LNCaP clone FGC (cell line): Measurements from ENCODE around the gene PDE9A.

Experiments
- DNase-seq: peaks from one replicate; pipeline ENCODE4 v3.0.0-alpha.2; 2011; ENCODE audit warnings: low read depth
- H3K4me3 ChIP-seq: 2 replicates; pipeline ENCODE4 v1.5.1; 2011; ENCODE audit warnings: mild to moderate bottlenecking, low read depth, low read length, control low read depth
- TF ChIP-seq, protein P1 (sequence below): IDR thresholded peaks from 2 replicates; pipeline ENCODE4 v1.5.1; 2012; ENCODE audit warnings: mild to moderate bottlenecking; ENCODE audit not compliant: control insufficient read depth, insufficient read depth; ENCODE audit errors: extremely low read depth

Gene PDE9A

DNA sequence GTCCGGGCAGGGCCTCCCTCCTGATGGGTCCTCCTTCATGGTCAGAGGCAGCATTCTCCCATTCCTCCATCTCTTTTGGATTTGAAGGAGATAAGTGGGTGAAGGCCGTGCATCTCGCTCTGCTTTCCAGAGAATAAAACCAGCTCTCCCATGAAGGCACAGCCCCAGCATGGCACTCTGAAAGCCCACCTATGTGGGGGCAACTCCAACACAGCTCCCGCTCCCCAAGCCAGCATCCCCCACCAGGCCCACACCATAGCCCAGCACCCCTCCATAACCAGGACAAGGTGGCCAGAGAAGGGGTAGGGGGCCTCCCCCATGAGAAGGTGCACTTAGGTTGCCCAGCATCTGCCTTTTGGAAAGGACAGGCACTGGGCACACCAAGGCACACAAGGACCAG, 112.2 kb downstream of the PDE9A start:
- TF ChIP-seq, protein P1, sequence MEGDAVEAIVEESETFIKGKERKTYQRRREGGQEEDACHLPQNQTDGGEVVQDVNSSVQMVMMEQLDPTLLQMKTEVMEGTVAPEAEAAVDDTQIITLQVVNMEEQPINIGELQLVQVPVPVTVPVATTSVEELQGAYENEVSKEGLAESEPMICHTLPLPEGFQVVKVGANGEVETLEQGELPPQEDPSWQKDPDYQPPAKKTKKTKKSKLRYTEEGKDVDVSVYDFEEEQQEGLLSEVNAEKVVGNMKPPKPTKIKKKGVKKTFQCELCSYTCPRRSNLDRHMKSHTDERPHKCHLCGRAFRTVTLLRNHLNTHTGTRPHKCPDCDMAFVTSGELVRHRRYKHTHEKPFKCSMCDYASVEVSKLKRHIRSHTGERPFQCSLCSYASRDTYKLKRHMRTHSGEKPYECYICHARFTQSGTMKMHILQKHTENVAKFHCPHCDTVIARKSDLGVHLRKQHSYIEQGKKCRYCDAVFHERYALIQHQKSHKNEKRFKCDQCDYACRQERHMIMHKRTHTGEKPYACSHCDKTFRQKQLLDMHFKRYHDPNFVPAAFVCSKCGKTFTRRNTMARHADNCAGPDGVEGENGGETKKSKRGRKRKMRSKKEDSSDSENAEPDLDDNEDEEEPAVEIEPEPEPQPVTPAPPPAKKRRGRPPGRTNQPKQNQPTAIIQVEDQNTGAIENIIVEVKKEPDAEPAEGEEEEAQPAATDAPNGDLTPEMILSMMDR = no peak
- no peak overlapping the region for H3K4me3 ChIP-seq
- no peak for DNase-seq

DNA sequence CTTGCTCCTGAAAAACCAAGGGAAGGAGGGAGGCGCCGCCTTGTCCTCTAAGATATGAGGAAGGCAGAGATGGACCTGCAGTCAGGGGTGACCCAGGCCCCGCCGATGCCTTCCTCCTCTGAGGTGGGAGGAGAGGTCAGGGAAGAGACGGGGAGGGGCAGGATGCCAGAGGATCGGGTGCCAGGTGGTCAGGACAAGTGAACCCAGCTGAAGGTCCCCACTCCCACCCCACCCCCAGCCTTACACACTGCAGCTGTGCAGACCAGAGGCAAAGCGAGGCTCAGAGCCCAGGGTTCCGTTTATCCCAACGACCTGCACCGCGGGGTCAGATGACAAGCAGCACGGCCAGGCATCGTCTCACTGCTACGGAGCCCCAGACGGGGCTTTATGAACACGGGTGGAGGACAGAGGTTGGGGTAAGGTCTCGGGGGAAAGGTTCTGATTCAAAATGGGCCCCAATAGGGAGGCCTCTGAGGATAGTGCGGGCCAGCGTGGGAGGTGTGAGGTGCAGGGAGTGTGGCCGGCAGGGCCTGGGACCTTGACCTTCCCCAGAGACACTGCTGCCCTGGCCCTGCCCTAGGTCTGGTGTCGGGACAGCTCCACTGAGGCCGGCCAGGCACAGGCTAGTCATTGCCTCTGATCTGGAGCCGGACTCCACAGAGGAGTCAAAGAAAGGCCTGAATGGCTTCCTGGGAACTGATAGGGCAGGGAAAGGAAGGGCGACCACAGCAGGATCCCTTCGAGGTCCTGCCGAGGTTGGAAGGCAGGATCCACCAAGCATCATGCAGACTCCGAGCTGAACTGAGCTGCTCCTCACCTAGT, 113.5 kb downstream of the PDE9A start:
- H3K4me3 ChIP-seq = no peak overlapping the region
- no peak for DNase-seq
- TF ChIP-seq, protein P1 = no peak

DNA sequence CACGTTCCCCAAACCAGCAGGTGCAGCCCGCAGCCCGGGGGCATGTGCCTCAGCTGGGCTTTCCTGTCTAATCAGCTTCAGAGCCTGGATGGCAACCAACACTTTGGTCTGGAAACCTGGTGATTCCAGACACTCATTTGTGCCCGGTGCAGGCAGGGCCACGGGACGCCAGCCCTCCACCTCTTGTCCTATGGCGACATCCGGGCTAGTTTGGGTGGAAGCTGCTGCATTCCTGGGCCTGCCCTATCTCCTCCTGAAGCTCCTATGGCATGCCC, 114.1 kb downstream of the PDE9A start:
- no peak overlapping the region for H3K4me3 ChIP-seq
- DNase-seq = no peak
- TF ChIP-seq, protein P1 = no peak

DNA sequence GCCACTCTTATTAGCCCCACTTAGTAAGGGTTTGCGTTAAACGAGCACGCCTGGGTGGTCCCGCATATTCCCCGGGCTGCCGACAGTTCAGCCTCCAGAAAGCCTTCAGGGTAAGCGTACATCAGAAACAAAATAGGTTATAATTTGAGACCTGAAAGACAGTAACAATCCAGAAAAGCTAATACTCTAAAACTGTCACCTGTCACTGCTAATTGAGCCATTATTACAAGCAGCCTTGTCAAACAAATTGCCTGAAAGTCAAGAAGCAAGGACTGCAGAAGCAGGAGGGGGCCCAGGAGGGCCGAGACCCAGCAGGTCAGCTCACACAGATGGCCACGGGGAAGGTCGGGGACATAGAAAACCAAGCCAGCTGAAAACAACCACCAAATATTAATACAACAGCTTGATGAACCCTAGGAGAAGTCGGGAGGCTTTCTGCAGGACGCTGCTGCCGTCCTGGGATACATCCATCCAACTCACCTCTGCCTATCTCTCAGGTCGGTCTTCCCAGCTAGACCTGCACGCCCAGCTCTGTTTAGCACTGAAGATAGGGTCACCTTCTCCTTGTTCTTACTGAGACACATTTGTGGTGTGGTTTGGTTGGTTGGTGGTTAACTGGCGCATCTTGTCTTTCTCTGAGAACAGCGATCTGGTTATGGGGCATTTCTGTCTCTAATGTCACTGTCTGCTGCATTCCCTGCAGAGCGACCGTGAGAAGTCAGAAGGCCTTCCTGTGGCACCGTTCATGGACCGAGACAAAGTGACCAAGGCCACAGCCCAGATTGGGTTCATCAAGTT, 115.1 kb downstream of the PDE9A start:
- TF ChIP-seq, protein P1 = no peak
- DNase-seq = no peak
- no peak overlapping the region for H3K4me3 ChIP-seq

DNA sequence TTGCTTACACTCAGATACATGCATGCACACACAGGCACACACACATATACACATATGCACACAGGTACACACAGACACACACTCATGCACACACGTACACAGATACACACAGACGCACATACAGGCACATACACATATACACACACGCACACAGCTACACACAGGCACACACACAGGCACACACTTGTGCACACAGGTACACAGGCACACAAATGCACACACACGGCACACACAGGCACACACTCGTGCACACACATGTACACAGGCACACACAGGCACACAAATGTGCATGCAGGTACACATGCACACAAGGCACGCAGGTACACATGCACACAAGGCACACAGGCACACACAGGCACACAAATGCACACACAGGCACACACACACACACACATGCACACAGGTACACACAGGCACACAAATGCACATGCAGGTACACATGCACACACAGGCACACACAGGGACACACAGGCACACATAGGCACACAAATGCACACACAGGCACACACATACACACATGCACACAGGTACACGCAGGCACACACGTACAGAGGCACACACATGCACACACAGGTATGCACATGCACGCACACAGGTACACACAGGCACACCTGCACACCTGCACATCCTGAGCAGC, 115.9 kb downstream of the PDE9A start:
- H3K4me3 ChIP-seq = no peak overlapping the region
- no peak for DNase-seq
- TF ChIP-seq, protein P1 = no peak

DNA sequence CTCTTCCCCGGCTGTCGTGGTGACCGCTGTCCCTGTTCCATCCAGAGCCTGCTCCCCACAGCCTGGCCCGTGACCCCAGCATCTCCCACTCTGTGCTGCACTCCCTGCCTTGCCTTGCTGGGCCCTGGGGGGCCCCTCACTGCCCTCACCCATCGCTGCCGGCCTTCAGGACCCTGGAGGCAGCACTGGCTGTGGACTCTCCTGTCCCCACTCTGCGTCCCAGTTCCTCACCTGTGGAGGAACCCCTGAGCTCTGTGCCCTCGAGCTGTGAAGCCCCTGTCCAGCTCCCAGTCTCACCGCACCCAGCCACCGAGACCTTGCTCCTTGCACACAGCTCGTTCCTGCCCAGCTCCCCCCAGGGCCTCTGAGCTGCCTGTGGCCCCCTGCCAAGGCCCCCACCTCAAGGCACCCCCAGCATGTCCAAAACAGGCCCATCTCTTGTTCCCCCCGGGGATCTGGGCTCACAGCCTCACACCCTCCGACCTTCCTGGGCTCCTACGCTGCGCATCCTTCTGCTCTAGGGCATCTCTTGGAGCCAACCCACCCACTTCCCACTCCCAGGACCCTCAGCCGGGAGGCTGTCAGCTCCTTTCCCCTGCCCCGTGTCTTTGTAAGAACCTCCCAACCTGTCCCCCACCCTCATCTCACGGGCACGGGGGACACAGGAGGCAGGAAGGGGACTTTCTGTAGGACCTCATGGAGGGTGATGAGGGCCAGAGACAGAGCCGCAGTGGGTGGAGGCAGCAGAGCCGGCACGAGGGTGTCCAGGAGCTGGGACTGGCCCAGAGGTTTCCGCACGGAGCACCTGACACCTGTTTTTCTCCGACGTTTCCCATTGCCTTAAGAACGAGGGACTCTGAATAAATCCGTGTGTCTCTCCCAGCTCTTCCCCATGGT, 116.6 kb downstream of the PDE9A start:
- TF ChIP-seq, protein P1 = no peak
- DNase-seq = no peak
- H3K4me3 ChIP-seq = no peak overlapping the region
